ENCODE results near the gene FAM120B. TPM values are rescaled to one million over a fixed set of nuclear protein-coding genes. Genes with fewer than 3 reads are reported as not detected.

The FAM120B gene
- polyA plus RNA-seq, 2 donors, result 6.4 to 8.7 TPM

DNA sequence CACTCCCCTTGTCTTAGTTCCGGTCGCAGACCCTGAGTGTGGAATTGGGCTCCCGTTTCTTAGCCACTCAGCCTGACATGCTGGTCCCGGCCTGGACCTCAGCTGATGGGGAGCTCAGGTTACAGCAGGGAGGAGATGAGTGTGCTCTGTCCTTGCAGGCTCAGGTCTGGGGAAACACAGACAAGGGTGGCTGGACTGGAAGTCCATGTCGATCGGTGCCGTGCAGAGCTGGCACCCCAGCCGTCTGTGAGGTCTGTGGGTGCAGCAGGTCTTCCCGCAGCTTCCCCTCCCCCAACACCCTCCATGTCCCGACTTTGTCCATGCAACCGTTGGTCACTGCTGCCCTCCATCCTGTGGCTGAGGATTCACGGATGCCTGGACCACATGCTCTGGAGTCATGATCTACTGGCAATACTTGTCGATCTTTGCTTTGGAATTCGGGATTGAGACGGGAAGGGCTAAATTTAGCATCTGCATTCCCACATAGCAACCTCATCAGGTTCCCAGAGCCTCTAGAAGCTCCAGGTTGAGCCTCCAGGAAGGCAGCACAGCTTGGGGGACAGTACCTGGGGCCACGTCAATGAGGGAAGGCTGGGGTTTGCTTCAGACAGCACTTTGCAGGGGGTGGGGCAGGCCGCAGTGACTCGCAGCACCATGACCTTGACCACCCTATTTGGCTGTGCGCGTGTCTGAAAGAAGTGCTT, 127.7 kb downstream of the FAM120B start:
- H3K9me3 ChIP-seq (ENCODE audit: control insufficient read depth in 2 of 2, insufficient read depth in 1 of 2, low read depth in 1 of 2, low read length in 1 of 2), result no peaks in the 10 kb centered on the region
- H3K4me3 ChIP-seq (ENCODE audit: low read depth in 1 of 2, low read length in 2 of 2), result no peak overlapping the region
- 78 to 83% methylated on average over 20 of the region's 20 CpGs for WGBS, 2 donors
- peaks cover 0 to 6% of the 10 kb centered on the region in 2 donors for H3K4me1 ChIP-seq (ENCODE audit: control insufficient read depth in 2 of 2, insufficient read depth in 2 of 2, low read length in 1 of 2)
- no peaks in the 10 kb centered on the region for H3K27me3 ChIP-seq (ENCODE audit: control insufficient read depth in 1 of 2, insufficient read depth in 2 of 2, low read length in 2 of 2)
- H3K36me3 ChIP-seq (ENCODE audit: control insufficient read depth in 2 of 2, insufficient read depth in 2 of 2, low read length in 1 of 2), result no peaks in the 10 kb centered on the region
- no peak overlapping the region for H3K27ac ChIP-seq (ENCODE audit: low read depth in 2 of 2, low read length in 1 of 2)

DNA sequence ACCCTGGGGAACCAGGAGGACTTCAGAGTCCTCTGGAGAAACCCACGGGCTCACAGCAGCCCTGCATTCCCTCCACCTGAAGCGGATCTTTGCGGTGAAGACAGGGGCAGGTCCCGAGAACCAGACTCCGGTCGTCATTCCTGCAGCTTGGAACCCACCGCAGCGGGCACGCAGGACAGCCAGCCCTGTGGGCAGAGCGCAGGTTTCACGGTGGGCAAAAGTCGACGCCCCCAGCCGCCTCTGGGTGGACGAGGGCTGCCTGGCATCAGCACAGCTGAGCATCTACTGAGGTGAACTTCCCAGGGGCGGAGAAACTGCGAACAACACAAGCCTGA, 128.2 kb downstream of the FAM120B start:
- Histone ChIP-seq H3K4me3 (ENCODE audit: low read depth in 1 of 2, low read length in 2 of 2) (no peak overlapping the region), H3K4me1 (ENCODE audit: control insufficient read depth in 2 of 2, insufficient read depth in 2 of 2, low read length in 1 of 2) (peaks cover 0 to 6% of the 10 kb centered on the region in 2 donors), H3K9me3 (ENCODE audit: control insufficient read depth in 2 of 2, insufficient read depth in 1 of 2, low read depth in 1 of 2, low read length in 1 of 2) (no peaks in the 10 kb centered on the region), H3K27me3 (ENCODE audit: control insufficient read depth in 1 of 2, insufficient read depth in 2 of 2, low read length in 2 of 2) (no peaks in the 10 kb centered on the region), H3K36me3 (ENCODE audit: control insufficient read depth in 2 of 2, insufficient read depth in 2 of 2, low read length in 1 of 2) (no peaks in the 10 kb centered on the region), H3K27ac (ENCODE audit: low read depth in 2 of 2, low read length in 1 of 2) (no peak overlapping the region)
- WGBS, 2 donors, result 82 to 87% methylated on average over 17 of the region's 17 CpGs

DNA sequence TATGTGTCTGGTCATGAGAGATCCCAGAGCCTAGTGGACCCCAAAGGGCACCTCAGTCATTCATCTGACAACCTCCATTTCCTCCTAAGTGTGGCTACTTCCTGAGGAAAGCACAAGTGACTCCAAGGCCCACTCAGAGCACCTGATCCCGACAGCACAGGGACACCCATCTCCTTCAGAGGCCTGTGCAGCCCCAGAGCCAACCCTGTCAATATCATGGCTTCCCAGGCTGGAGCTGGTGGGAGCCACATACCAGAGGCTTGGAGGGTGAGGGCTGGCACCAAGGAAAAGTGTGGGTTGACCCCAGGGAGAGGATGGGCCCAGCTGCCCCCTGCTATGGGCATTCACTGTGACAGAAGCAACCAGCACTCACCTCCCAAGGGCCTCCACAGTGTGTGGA, 129.2 kb downstream of the FAM120B start:
- Histone ChIP-seq H3K4me1 (ENCODE audit: control insufficient read depth in 2 of 2, insufficient read depth in 2 of 2, low read length in 1 of 2) (peaks cover 0 to 6% of the 10 kb centered on the region in 2 donors), H3K27me3 (ENCODE audit: control insufficient read depth in 1 of 2, insufficient read depth in 2 of 2, low read length in 2 of 2) (no peaks in the 10 kb centered on the region), H3K36me3 (ENCODE audit: control insufficient read depth in 2 of 2, insufficient read depth in 2 of 2, low read length in 1 of 2) (no peaks in the 10 kb centered on the region), H3K27ac (ENCODE audit: low read depth in 2 of 2, low read length in 1 of 2) (no peak overlapping the region), H3K4me3 (ENCODE audit: low read depth in 1 of 2, low read length in 2 of 2) (no peak overlapping the region), H3K9me3 (ENCODE audit: control insufficient read depth in 2 of 2, insufficient read depth in 1 of 2, low read depth in 1 of 2, low read length in 1 of 2) (no peaks in the 10 kb centered on the region)
- 87 to 88% methylated on average over 1 of the region's 1 CpG for WGBS, 2 donors

DNA sequence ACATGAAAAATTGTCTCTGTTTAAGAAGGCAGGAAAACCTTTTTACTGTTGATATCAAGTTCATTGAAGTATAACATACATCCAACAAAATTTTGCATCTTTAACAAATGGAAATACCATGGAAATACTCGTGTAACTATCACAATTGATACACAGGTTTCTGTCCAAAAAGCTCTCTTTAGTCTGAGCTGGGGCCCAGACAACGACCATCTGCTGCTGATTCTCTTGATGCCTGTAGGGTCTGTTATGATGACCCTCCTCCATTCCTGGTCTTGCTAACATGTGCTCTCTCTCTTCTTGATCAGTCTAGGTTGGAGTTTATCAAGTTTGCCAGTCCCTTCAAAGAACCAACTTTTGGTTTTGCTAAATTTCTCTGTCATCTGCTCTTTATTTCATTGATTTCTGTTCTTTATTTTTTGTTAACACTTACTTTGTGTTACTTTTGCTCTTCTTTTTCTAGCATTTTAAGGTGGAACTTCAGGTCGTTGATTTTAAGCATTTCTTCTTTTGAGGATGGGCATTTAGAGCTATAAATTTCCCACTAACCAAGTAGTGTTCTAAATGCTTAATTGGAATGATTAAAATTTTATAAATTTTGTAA, 129.8 kb downstream of the FAM120B start:
- H3K27me3 ChIP-seq (ENCODE audit: control insufficient read depth in 1 of 2, insufficient read depth in 2 of 2, low read length in 2 of 2), result no peaks in the 10 kb centered on the region
- 81 to 82% methylated on average over 3 of the region's 3 CpGs for WGBS, 2 donors
- H3K9me3 ChIP-seq (ENCODE audit: control insufficient read depth in 2 of 2, insufficient read depth in 1 of 2, low read depth in 1 of 2, low read length in 1 of 2), result no peaks in the 10 kb centered on the region
- no peaks in the 10 kb centered on the region for H3K36me3 ChIP-seq (ENCODE audit: control insufficient read depth in 2 of 2, insufficient read depth in 2 of 2, low read length in 1 of 2)
- no peak overlapping the region for H3K4me3 ChIP-seq (ENCODE audit: low read depth in 1 of 2, low read length in 2 of 2)
- no peak overlapping the region for H3K27ac ChIP-seq (ENCODE audit: low read depth in 2 of 2, low read length in 1 of 2)
- H3K4me1 ChIP-seq (ENCODE audit: control insufficient read depth in 2 of 2, insufficient read depth in 2 of 2, low read length in 1 of 2), result peaks cover 0 to 6% of the 10 kb centered on the region in 2 donors

DNA sequence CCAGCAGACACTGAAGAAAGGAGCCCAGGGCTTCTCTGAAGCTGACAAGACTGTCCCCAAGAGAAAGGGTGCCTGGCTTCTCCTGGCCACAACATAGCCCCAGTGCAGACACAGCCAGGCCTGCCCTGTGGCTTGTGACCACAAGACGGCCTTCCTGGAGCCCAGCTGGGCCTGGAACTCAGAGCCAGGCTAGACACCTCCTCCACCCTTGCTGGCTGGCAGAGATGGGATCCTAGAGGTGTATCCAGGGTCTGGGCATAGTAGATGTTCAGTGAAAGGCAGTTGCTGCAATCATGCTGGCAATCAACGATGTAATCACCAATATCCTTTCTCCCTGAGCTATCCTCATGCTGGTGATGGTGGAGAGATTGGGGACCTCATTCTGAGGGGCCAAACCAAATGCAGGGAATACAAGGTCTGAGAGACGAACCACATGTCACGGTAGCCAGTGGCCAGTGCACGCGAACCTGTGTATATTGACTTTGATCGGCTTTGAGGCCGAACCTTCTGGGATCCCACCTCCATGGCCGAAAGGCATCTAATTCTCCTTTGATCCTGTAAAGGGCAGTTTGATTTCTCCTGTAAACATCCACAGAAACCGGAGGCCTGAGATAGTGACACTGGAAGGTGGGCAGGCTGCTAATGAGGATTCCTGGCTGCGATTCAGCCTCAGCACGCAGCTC, 131.3 kb downstream of the FAM120B start:
- Histone ChIP-seq H3K9me3 (ENCODE audit: control insufficient read depth in 2 of 2, insufficient read depth in 1 of 2, low read depth in 1 of 2, low read length in 1 of 2) (no peaks in the 10 kb centered on the region), H3K4me3 (ENCODE audit: low read depth in 1 of 2, low read length in 2 of 2) (peak overlapping the region in 1 of 2 donors; percentile 20), H3K36me3 (ENCODE audit: control insufficient read depth in 2 of 2, insufficient read depth in 2 of 2, low read length in 1 of 2) (no peaks in the 10 kb centered on the region), H3K27me3 (ENCODE audit: control insufficient read depth in 1 of 2, insufficient read depth in 2 of 2, low read length in 2 of 2) (no peaks in the 10 kb centered on the region), H3K4me1 (ENCODE audit: control insufficient read depth in 2 of 2, insufficient read depth in 2 of 2, low read length in 1 of 2) (peaks cover 0 to 6% of the 10 kb centered on the region in 2 donors), H3K27ac (ENCODE audit: low read depth in 2 of 2, low read length in 1 of 2) (no peak overlapping the region)
- WGBS, 2 donors, result 47 to 52% methylated on average over 12 of the region's 12 CpGs

DNA sequence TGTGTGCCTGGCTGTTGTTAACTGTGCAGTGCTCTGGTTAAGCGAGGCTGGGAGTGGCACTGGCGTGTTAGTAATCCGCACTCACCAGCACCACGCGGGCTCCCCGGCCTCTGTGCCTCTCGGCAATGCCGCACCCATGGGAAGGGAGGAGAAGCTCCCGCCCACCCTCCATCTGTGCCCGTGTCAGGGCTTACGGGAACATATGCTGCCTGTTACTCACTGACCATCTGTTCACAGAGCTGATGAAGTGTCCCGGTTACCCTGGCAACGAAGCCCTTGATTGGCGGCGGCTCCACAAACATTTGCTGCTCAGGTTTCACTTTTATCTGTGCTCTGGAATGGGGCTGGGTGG, 131.8 kb downstream of the FAM120B start:
- 2 to 5% methylated on average over 15 of the region's 15 CpGs for WGBS, 2 donors
- Histone ChIP-seq H3K9me3 (ENCODE audit: control insufficient read depth in 2 of 2, insufficient read depth in 1 of 2, low read depth in 1 of 2, low read length in 1 of 2) (no peaks in the 10 kb centered on the region), H3K4me3 (ENCODE audit: low read depth in 1 of 2, low read length in 2 of 2) (peak overlapping the region; percentile 15 to 20), H3K36me3 (ENCODE audit: control insufficient read depth in 2 of 2, insufficient read depth in 2 of 2, low read length in 1 of 2) (no peaks in the 10 kb centered on the region), H3K27ac (ENCODE audit: low read depth in 2 of 2, low read length in 1 of 2) (no peak overlapping the region), H3K4me1 (ENCODE audit: control insufficient read depth in 2 of 2, insufficient read depth in 2 of 2, low read length in 1 of 2) (peaks cover 0 to 6% of the 10 kb centered on the region in 2 donors), H3K27me3 (ENCODE audit: control insufficient read depth in 1 of 2, insufficient read depth in 2 of 2, low read length in 2 of 2) (no peaks in the 10 kb centered on the region)

DNA sequence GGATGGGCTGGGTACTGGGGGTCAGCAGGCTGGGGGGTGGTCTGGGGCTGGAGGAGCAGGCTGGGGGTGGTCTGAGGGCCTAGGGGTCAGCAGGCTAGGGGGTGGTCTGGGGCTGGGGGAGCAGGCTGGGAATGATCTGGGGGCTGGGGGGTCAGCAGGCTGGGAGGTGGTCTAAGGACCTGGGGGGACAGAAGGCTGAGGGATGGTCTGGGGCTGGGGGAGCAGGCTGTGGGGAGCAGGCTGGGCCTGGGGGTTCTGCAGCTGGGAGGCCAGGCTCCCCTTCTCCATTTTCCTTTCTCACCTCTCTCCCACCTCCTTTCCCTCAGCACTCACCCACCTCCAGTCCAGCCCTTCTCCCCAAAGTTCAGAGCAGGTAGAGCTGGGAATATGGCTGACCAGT, 132.3 kb downstream of the FAM120B start:
- no peaks in the 10 kb centered on the region for H3K27me3 ChIP-seq (ENCODE audit: control insufficient read depth in 1 of 2, insufficient read depth in 2 of 2, low read length in 2 of 2)
- peaks cover 0 to 6% of the 10 kb centered on the region in 2 donors for H3K4me1 ChIP-seq (ENCODE audit: control insufficient read depth in 2 of 2, insufficient read depth in 2 of 2, low read length in 1 of 2)
- H3K9me3 ChIP-seq (ENCODE audit: control insufficient read depth in 2 of 2, insufficient read depth in 1 of 2, low read depth in 1 of 2, low read length in 1 of 2), result no peaks in the 10 kb centered on the region
- no peak overlapping the region for H3K4me3 ChIP-seq (ENCODE audit: low read depth in 1 of 2, low read length in 2 of 2)
- H3K27ac ChIP-seq (ENCODE audit: low read depth in 2 of 2, low read length in 1 of 2), result no peak overlapping the region
- no peaks in the 10 kb centered on the region for H3K36me3 ChIP-seq (ENCODE audit: control insufficient read depth in 2 of 2, insufficient read depth in 2 of 2, low read length in 1 of 2)

DNA sequence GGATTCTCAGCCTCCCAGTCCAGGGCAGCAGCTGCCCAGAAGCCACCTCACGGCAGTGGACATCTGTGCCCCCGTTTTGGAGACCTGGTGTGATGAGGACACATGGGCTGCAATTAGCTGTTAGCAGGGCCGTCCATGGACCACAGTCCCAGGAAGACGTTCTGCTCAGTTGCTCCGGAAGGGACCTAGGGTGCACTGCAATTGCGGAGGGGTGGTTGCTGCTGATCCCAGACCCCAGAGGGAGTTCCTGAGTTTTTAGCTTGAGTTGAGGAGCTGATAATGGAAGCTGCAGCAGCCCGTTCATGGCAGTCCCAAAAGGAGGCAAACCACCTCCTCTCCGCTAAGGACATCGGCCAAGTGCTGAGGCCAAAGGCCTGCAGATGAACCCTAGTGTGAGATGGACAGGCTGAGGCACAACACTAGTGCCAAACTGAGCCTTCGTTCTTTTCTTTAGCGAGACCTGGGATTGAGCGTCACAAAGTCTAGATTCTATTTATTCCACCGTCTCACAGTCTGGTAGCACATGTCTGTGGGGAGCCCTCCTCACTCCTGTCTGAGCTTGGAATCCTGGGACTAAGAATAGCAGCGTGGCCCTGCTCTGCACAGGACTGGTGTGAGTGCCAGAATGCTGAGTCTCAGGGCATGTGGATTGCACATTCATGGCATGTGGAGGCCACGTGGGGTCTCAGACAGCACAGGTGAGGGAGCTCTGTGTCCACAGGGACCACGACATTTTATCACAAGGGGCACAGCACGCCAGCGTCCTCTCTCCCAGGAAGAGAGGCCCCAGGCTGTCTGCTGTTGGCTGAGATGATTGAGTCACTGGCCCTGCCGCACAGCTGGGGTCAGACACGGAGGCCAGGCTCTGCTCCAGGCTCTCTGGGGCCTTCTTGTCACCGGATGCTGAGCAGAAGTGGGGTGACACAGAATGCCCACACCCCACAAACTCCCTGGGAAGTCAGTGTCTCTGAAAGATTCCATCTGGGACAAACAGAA, 133.1 kb downstream of the FAM120B start:
- no peaks in the 10 kb centered on the region for H3K9me3 ChIP-seq (ENCODE audit: control insufficient read depth in 2 of 2, insufficient read depth in 1 of 2, low read depth in 1 of 2, low read length in 1 of 2)
- H3K36me3 ChIP-seq (ENCODE audit: control insufficient read depth in 2 of 2, insufficient read depth in 2 of 2, low read length in 1 of 2), result no peaks in the 10 kb centered on the region
- H3K4me1 ChIP-seq (ENCODE audit: control insufficient read depth in 2 of 2, insufficient read depth in 2 of 2, low read length in 1 of 2), result peaks cover 0 to 6% of the 10 kb centered on the region in 2 donors
- WGBS, 2 donors, result 83 to 90% methylated on average over 21 of the region's 21 CpGs
- no peak overlapping the region for H3K4me3 ChIP-seq (ENCODE audit: low read depth in 1 of 2, low read length in 2 of 2)
- no peak overlapping the region for H3K27ac ChIP-seq (ENCODE audit: low read depth in 2 of 2, low read length in 1 of 2)
- H3K27me3 ChIP-seq (ENCODE audit: control insufficient read depth in 1 of 2, insufficient read depth in 2 of 2, low read length in 2 of 2), result no peaks in the 10 kb centered on the region

DNA sequence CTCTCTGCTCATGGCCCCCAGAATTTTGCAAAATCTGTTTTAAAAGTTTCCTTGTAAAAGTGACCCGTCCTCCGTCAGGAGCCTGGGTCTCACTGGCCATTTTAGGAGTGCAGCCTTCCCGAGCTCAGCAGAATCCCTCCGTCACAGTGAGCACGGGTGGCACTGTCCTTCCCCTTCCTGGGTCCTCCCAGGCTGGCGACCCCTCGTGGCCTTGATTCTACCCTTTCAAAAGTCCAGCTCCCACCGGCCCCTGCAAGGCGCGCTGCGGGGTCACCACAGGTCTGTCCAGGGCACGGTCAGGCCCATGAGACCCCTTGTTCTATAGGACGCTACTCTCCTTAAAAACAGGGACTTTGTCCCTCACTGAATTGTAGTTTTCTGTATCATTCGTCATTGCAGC, 133.9 kb downstream of the FAM120B start:
- H3K4me3 ChIP-seq (ENCODE audit: low read depth in 1 of 2, low read length in 2 of 2), result no peak overlapping the region
- H3K4me1 ChIP-seq (ENCODE audit: control insufficient read depth in 2 of 2, insufficient read depth in 2 of 2, low read length in 1 of 2), result peaks cover 0 to 6% of the 10 kb centered on the region in 2 donors
- no peaks in the 10 kb centered on the region for H3K36me3 ChIP-seq (ENCODE audit: control insufficient read depth in 2 of 2, insufficient read depth in 2 of 2, low read length in 1 of 2)
- 89 to 90% methylated on average over 14 of the region's 14 CpGs for WGBS, 2 donors
- no peak overlapping the region for H3K27ac ChIP-seq (ENCODE audit: low read depth in 2 of 2, low read length in 1 of 2)
- no peaks in the 10 kb centered on the region for H3K9me3 ChIP-seq (ENCODE audit: control insufficient read depth in 2 of 2, insufficient read depth in 1 of 2, low read depth in 1 of 2, low read length in 1 of 2)
- H3K27me3 ChIP-seq (ENCODE audit: control insufficient read depth in 1 of 2, insufficient read depth in 2 of 2, low read length in 2 of 2), result no peaks in the 10 kb centered on the region
